Vagina (tissue), 2 donors: ENCODE measurements around the gene TGFBR3. TPM values are rescaled to one million over a fixed set of nuclear protein-coding genes. Genes with fewer than 3 reads are reported as not detected.
"Not testable (repeated sequence)": the region's sequence is repeated elsewhere in the genome, so short reads cannot be mapped to it uniquely, and the experiment has no call there.

Source experiments
- DNase-seq, 2 donors: peaks; one replicate each; pipeline ENCODE4 v3.0.0-alpha.2; 2017; ENCODE audit errors: extremely low spot score in 2 of 2
- H3K27ac ChIP-seq: fragments of 200-600 bp; sonication (generic); one replicate; pipeline ENCODE4 v1.5.1; 2019
- H3K27me3 ChIP-seq: fragments of 200-600 bp; sonication (generic); one replicate; pipeline ENCODE4 v1.5.1; 2019
- H3K36me3 ChIP-seq, 2 donors: fragments of 200-600 bp; sonication (generic); one replicate each; pipeline ENCODE4 v1.5.1; 2017 to 2019
- H3K4me1 ChIP-seq: fragments of 200-600 bp; sonication (generic); one replicate; pipeline ENCODE4 v1.5.1; 2019
- H3K4me3 ChIP-seq, 2 donors: fragments of 200-600 bp; sonication (generic); 1 replicate in 1 of 2; 2 replicates in 1 of 2; pipeline ENCODE4 v1.5.1; 2016 to 2019
- H3K9me3 ChIP-seq: fragments of 200-600 bp; sonication (generic); one replicate; pipeline ENCODE4 v1.5.1; 2019
- CTCF ChIP-seq, 3 experiments: fragments of 450-650 bp in 2 of 3; fragments of 200-600 bp in 1 of 3; sonication (generic) in 1 of 3; IDR thresholded peaks; one replicate each; pipeline ENCODE4 v1.5.1; 2017 to 2019; ENCODE audit warnings: antibody characterized with exemption in 3 of 3, mild to moderate bottlenecking in 2 of 3, moderate library complexity in 2 of 3
- POLR2A ChIP-seq, 2 donors: fragments of 450-650 bp; IDR thresholded peaks; one replicate each; pipeline ENCODE4 v1.6.1; 2017; ENCODE audit warnings: antibody characterized with exemption in 2 of 2, mild to moderate bottlenecking in 2 of 2, moderate library complexity in 2 of 2
- POLR2AphosphoS5 ChIP-seq, 2 donors: sonication (generic); formaldehyde crosslinking; IDR thresholded peaks; one replicate each; pipeline ENCODE4 v1.9.0; 2017; ENCODE audit warnings: antibody characterized with exemption in 2 of 2, mild to moderate bottlenecking in 2 of 2, low read depth in 1 of 2; ENCODE audit not compliant: insufficient read depth in 1 of 2
- intact Hi-C: fragments of 100-400 bp; cut with DNase I; formaldehyde crosslinking; loops from one replicate; pipeline ENCODE4 v1.15.1; 2023
- total RNA-seq: library from RNA; depleted of rRNA; stranded (reverse); fragments of >200 nt; gene quantifications from one replicate; pipeline ENCODE4 v1.2.3, GENCODE V29; 2016

Gene TGFBR3
- total RNA-seq, 1 donor from 2014 or later = 221 TPM

GRCh38 chr1:91835087-91835521, 50.8 kb downstream of the TGFBR3 start:
- TF ChIP-seq CTCF (IDR thresholded peaks at IDR 0.05) = no peak
- TF ChIP-seq POLR2AphosphoS5 (IDR thresholded peaks at IDR 0.05; ENCODE audit: insufficient read depth in 1 of 2, low read depth in 1 of 2) = no peak
- no peak for TF ChIP-seq POLR2A (IDR thresholded peaks at IDR 0.05)
- intact Hi-C loops = no loop called here
- Histone ChIP-seq H3K9me3 (no peaks in the 10 kb centered on the region), H3K27ac (no peak overlapping the region), H3K4me3 (no peak overlapping the region), H3K36me3 (no peaks in the 10 kb centered on the region), H3K4me1 (peaks cover 47% of the 10 kb centered on the region), H3K27me3 (no peaks in the 10 kb centered on the region)
- no peak for DNase-seq

- intact Hi-C loops, DNase-seq, H3K27me3 ChIP-seq, H3K36me3 ChIP-seq, H3K27ac ChIP-seq, H3K9me3 ChIP-seq, H3K4me3 ChIP-seq: not testable (repeated sequence)
- H3K4me1 ChIP-seq = peaks cover 52% of the 10 kb centered on the region
Observed at GRCh38 chr1:91834549-91834948, 51.4 kb downstream of the TGFBR3 start.

- Histone ChIP-seq H3K27ac (no peak overlapping the region), H3K4me1 (peaks cover 52% of the 10 kb centered on the region)
- intact Hi-C loops = no loop called here
Observed at GRCh38 chr1:91833946-91834345, 52.0 kb downstream of the TGFBR3 start.

GRCh38 chr1:91831132-91831930, 54.6 kb downstream of the TGFBR3 start:
- TF ChIP-seq POLR2A (IDR thresholded peaks at IDR 0.05) (no peak), CTCF (IDR thresholded peaks at IDR 0.05) (no peak), POLR2AphosphoS5 (IDR thresholded peaks at IDR 0.05; ENCODE audit: insufficient read depth in 1 of 2, low read depth in 1 of 2) (no peak)
- Histone ChIP-seq H3K4me3 (no peak overlapping the region), H3K36me3 (peaks cover 0 to 4% of the 10 kb centered on the region in 2 donors), H3K27me3 (no peaks in the 10 kb centered on the region), H3K27ac (peak overlapping the region; percentile 49), H3K9me3 (no peaks in the 10 kb centered on the region), H3K4me1 (peaks cover 74% of the 10 kb centered on the region)
- no peak for DNase-seq
- intact Hi-C loops = no loop called here

More at GRCh38 chr1:91833946-91834345, 52.0 kb downstream of the TGFBR3 start:
- Histone ChIP-seq H3K9me3 (no peaks in the 10 kb centered on the region), H3K4me3 (no peak overlapping the region), H3K27me3 (no peaks in the 10 kb centered on the region), H3K36me3 (no peaks in the 10 kb centered on the region)
- TF ChIP-seq POLR2A (IDR thresholded peaks at IDR 0.05) (no peak), POLR2AphosphoS5 (IDR thresholded peaks at IDR 0.05; ENCODE audit: insufficient read depth in 1 of 2, low read depth in 1 of 2) (no peak), CTCF (IDR thresholded peaks at IDR 0.05) (no peak)
- no peak for DNase-seq

GRCh38 chr1:91830242-91831131, 55.5 kb downstream of the TGFBR3 start:
- Histone ChIP-seq H3K27ac (peak overlapping the region; percentile 49), H3K9me3 (no peaks in the 10 kb centered on the region), H3K4me1 (peaks cover 77% of the 10 kb centered on the region), H3K27me3 (no peaks in the 10 kb centered on the region), H3K4me3 (peak overlapping the region in 1 of 2 donors; percentile 39), H3K36me3 (peaks cover 0 to 4% of the 10 kb centered on the region in 2 donors)
- DNase-seq = no peak
- intact Hi-C loops = no loop called here
- no peak for TF ChIP-seq POLR2A (IDR thresholded peaks at IDR 0.05)
- peak in 1 of 3 experiments; percentile 32 for TF ChIP-seq CTCF (IDR thresholded peaks at IDR 0.05)
- TF ChIP-seq POLR2AphosphoS5 (IDR thresholded peaks at IDR 0.05; ENCODE audit: insufficient read depth in 1 of 2, low read depth in 1 of 2) = no peak
